Measurements from ENCODE around the gene RARS2.
A peak's percentile ranks its signal among the peaks of the same experiment; 100 is the strongest.
"Not testable (repeated sequence)": the region's sequence is repeated elsewhere in the genome, so short reads cannot be mapped to it uniquely, and the experiment has no call there.

RARS2 gene

GRCh38 chr6:87501809-87502572 lies 87.8 kb downstream of the RARS2 start:
- in situ Hi-C loops (cut with HindIII; ENCODE audit: low sequenced_read_pairs), result no loop called here
- H3K4me3 ChIP-seq (ENCODE audit: low read depth, low read length), result no peak overlapping the region
- TF ChIP-seq CTCF (IDR thresholded peaks at IDR 0.05; ENCODE audit: low read depth, low read length, missing control alignments), result no peak
- DNase-seq (ENCODE audit: low read depth), result no peak

GRCh38 chr6:87498048-87498447 lies 91.7 kb downstream of the RARS2 start:
- no peak overlapping the region for H3K4me3 ChIP-seq (ENCODE audit: low read depth, low read length)
- in situ Hi-C loops (cut with HindIII; ENCODE audit: low sequenced_read_pairs), result no loop called here
- no peak for TF ChIP-seq CTCF (IDR thresholded peaks at IDR 0.05; ENCODE audit: low read depth, low read length, missing control alignments)
- DNase-seq (ENCODE audit: low read depth), result no peak

- DNase-seq (ENCODE audit: low read depth), result no peak
- TF ChIP-seq CTCF (IDR thresholded peaks at IDR 0.05; ENCODE audit: low read depth, low read length, missing control alignments), result no peak
Observed at GRCh38 chr6:87494761-87495422, 94.9 kb downstream of the RARS2 start.

GRCh38 chr6:87489326-87489725 lies 100.5 kb downstream of the RARS2 start:
- DNase-seq (ENCODE audit: low read depth); in situ Hi-C loops (cut with HindIII; ENCODE audit: low sequenced_read_pairs); H3K4me3 ChIP-seq (ENCODE audit: low read depth, low read length): not testable (repeated sequence)

More at GRCh38 chr6:87494761-87495422, 94.9 kb downstream of the RARS2 start:
- in situ Hi-C loops (cut with HindIII; ENCODE audit: low sequenced_read_pairs), result no loop called here
- H3K4me3 ChIP-seq (ENCODE audit: low read depth, low read length), result no peak overlapping the region

GRCh38 chr6:87487555-87487954 lies 102.2 kb downstream of the RARS2 start:
- peak; percentile 5 for DNase-seq (ENCODE audit: low read depth)
- in situ Hi-C loops (cut with HindIII; ENCODE audit: low sequenced_read_pairs), result no loop called here
- H3K4me3 ChIP-seq (ENCODE audit: low read depth, low read length), result no peak overlapping the region
- TF ChIP-seq CTCF (IDR thresholded peaks at IDR 0.05; ENCODE audit: low read depth, low read length, missing control alignments), result no peak

GRCh38 chr6:87484491-87484890 lies 105.3 kb downstream of the RARS2 start:
- in situ Hi-C loops (cut with HindIII; ENCODE audit: low sequenced_read_pairs), result no loop called here
- no peak overlapping the region for H3K4me3 ChIP-seq (ENCODE audit: low read depth, low read length)
- no peak for DNase-seq (ENCODE audit: low read depth)
- no peak for TF ChIP-seq CTCF (IDR thresholded peaks at IDR 0.05; ENCODE audit: low read depth, low read length, missing control alignments)

- TF ChIP-seq CTCF (IDR thresholded peaks at IDR 0.05; ENCODE audit: low read depth, low read length, missing control alignments), result no peak
- peak; percentile 55 for DNase-seq (ENCODE audit: low read depth)
- no peak overlapping the region for H3K4me3 ChIP-seq (ENCODE audit: low read depth, low read length)
- in situ Hi-C loops (cut with HindIII; ENCODE audit: low sequenced_read_pairs), result no loop called here
Observed at GRCh38 chr6:87483929-87484328, 105.9 kb downstream of the RARS2 start.

Data from astrocyte of the cerebellum (primary cell).